ENCODE data around the gene OR8S1. TPM values are rescaled to one million over a fixed set of nuclear protein-coding genes. Genes with fewer than 3 reads are reported as not detected.
"Not testable (repeated sequence)": the region's sequence is repeated elsewhere in the genome, so short reads cannot be mapped to it uniquely, and the experiment has no call there.

The OR8S1 gene
- total and polyA plus RNA-seq, 8 donors, result not detected

- Histone ChIP-seq H3K4me3 (no peak overlapping the region), H3K27me3 (no peaks in the 10 kb centered on the region), H3K4me1 (no peaks in the 10 kb centered on the region), H3K27ac (no peak overlapping the region), H3K36me3 (no peaks in the 10 kb centered on the region), H3K9me3 (no peaks in the 10 kb centered on the region)
- TF ChIP-seq, protein P1, sequence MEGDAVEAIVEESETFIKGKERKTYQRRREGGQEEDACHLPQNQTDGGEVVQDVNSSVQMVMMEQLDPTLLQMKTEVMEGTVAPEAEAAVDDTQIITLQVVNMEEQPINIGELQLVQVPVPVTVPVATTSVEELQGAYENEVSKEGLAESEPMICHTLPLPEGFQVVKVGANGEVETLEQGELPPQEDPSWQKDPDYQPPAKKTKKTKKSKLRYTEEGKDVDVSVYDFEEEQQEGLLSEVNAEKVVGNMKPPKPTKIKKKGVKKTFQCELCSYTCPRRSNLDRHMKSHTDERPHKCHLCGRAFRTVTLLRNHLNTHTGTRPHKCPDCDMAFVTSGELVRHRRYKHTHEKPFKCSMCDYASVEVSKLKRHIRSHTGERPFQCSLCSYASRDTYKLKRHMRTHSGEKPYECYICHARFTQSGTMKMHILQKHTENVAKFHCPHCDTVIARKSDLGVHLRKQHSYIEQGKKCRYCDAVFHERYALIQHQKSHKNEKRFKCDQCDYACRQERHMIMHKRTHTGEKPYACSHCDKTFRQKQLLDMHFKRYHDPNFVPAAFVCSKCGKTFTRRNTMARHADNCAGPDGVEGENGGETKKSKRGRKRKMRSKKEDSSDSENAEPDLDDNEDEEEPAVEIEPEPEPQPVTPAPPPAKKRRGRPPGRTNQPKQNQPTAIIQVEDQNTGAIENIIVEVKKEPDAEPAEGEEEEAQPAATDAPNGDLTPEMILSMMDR (IDR thresholded peaks at IDR 0.05), result no peak
- ATAC-seq (no peak), DNase-seq (no peak), FAIRE-seq (no peak)
- WGBS, 2 donors, result 61 to 67% methylated on average over 2 of the region's 2 CpGs
- intact Hi-C loops (cut with DNase I), result no loop called here
Measured at GRCh38 chr12:48489012-48489411, 36.4 kb upstream of the OR8S1 start.

DNA sequence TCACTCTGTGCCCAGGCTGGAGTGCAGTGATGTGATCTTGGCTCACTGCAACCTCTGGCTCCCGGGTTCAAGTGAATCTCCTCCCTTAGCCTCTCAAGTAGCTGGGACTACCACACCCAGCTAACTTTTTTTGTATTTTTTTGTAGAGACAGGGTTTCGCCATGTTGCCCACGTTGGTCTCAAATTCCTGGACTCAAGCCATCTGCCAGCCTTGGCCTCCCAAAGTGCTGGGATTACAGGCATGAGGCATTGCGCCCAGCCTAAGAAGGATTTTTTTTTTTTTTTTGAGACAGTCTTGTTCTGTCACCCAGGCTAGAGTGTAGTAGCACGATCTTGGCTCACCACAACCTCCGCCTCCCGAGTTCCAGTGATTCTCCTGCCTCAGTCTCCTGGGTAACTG lies 36.0 kb upstream of the OR8S1 start:
- H3K4me3 ChIP-seq; H3K27ac ChIP-seq; intact Hi-C loops (cut with DNase I); ATAC-seq; H3K4me1 ChIP-seq; DNase-seq; FAIRE-seq; H3K36me3 ChIP-seq; H3K27me3 ChIP-seq; H3K9me3 ChIP-seq: not testable (repeated sequence)
- WGBS, 2 donors, result 69 to 76% methylated on average over 7 of the region's 7 CpGs

DNA sequence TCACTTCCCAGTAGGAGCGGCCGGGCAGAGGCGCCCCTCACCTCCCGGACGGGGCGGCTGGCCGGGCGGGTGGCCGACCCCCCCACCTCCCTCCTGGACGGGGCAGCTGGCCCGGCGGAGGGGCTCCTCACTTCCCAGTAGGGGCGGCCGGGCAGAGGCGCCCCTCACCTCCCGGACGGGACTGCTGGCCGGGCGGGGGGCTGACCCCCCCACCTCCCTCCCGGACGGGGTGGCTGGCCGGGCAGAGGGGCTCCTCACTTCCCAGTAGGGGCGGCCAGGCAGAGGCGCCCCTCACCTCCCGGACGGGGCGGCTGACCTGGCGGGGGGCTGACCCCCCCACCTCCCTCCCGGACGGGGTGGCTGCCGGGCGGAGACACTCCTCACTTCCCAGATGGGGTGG lies 25.2 kb upstream of the OR8S1 start:
- intact Hi-C loops (cut with DNase I); ATAC-seq; H3K27ac ChIP-seq; H3K4me3 ChIP-seq; H3K9me3 ChIP-seq; H3K4me1 ChIP-seq; H3K36me3 ChIP-seq; FAIRE-seq; H3K27me3 ChIP-seq: not testable (repeated sequence)
- peak in 1 of 6 donors; percentile 27 for DNase-seq
- WGBS, 2 donors, result 91 to 93% methylated on average over 17 to 26 of the region's 32 CpGs

GRCh38 chr12:48506836-48507235 lies 18.6 kb upstream of the OR8S1 start:
- H3K36me3 ChIP-seq; H3K4me3 ChIP-seq; FAIRE-seq; H3K27ac ChIP-seq; H3K4me1 ChIP-seq; H3K9me3 ChIP-seq; intact Hi-C loops (cut with DNase I); H3K27me3 ChIP-seq; ATAC-seq; DNase-seq: not testable (repeated sequence)
- 22 to 28% methylated on average over 2 of the region's 2 CpGs for WGBS, 2 donors

- intact Hi-C loops (cut with DNase I), result no loop called here
- Histone ChIP-seq H3K4me1 (no peaks in the 10 kb centered on the region), H3K27ac (no peak overlapping the region), H3K27me3 (peaks cover 0 to 5% (median 0%) of the 10 kb centered on the region in 4 donors), H3K9me3 (peaks cover 0 to 5% (median 0%) of the 10 kb centered on the region in 4 donors), H3K4me3 (no peak overlapping the region), H3K36me3 (no peaks in the 10 kb centered on the region)
- WGBS, 2 donors, result 44 to 60% methylated on average over 2 of the region's 2 CpGs
- TF ChIP-seq, protein P1 (IDR thresholded peaks at IDR 0.05), result no peak
- ATAC-seq (no peak), FAIRE-seq (no peak), DNase-seq (no peak)
Measured at GRCh38 chr12:48508987-48509386, 16.4 kb upstream of the OR8S1 start.

GRCh38 chr12:48510111-48510510 lies 15.3 kb upstream of the OR8S1 start:
- Histone ChIP-seq H3K4me3 (no peak overlapping the region), H3K27ac (no peak overlapping the region), H3K9me3 (peaks cover 0 to 5% (median 0%) of the 10 kb centered on the region in 4 donors), H3K36me3 (no peaks in the 10 kb centered on the region), H3K27me3 (no peaks in the 10 kb centered on the region), H3K4me1 (no peaks in the 10 kb centered on the region)
- intact Hi-C loops (cut with DNase I), result no loop called here
- ATAC-seq, result no peak
- WGBS, 2 donors, result 22 to 30% methylated on average over 1 of the region's 1 CpG
- TF ChIP-seq, protein P1 (IDR thresholded peaks at IDR 0.05), result no peak
- no peak for DNase-seq
- no peak for FAIRE-seq
